ENCODE data around the gene NDST1.

NDST1 gene

GRCh38 chr5:150531686-150532085 lies 23.8 kb downstream of the NDST1 start:
- Histone ChIP-seq H3K4me3 (ENCODE audit: low read length) (no peak overlapping the region), H3K36me3 (ENCODE audit: control insufficient read depth, insufficient read depth, low read length) (peaks cover 28% of the 10 kb centered on the region), H3K9me3 (ENCODE audit: control insufficient read depth, insufficient read depth, low read length) (no peaks in the 10 kb centered on the region), H3K4me1 (ENCODE audit: control insufficient read depth, insufficient read depth, low read length) (peaks cover 3% of the 10 kb centered on the region), H3K27ac (ENCODE audit: low read length) (no peak overlapping the region), H3K27me3 (ENCODE audit: control insufficient read depth, insufficient read depth, low read length) (no peaks in the 10 kb centered on the region)
- DNase-seq (ENCODE audit: low read depth, low spot score) = no peak
- WGBS (ENCODE audit: insufficient coverage, insufficient read length) = no CpG with 5 or more reads among the region's 9 CpGs

- Histone ChIP-seq H3K36me3 (ENCODE audit: control insufficient read depth, insufficient read depth, low read length) (peaks cover 27% of the 10 kb centered on the region), H3K27ac (ENCODE audit: low read length) (no peak overlapping the region)
- no CpG with 5 or more reads among the region's 7 CpGs for WGBS (ENCODE audit: insufficient coverage, insufficient read length)
Measured at GRCh38 chr5:150532151-150532550, 24.2 kb downstream of the NDST1 start.

GRCh38 chr5:150532996-150533395 lies 25.1 kb downstream of the NDST1 start:
- no peak for DNase-seq (ENCODE audit: low read depth, low spot score)
- H3K4me3 ChIP-seq (ENCODE audit: low read length) = no peak overlapping the region
- H3K4me1 ChIP-seq (ENCODE audit: control insufficient read depth, insufficient read depth, low read length) = peaks cover 3% of the 10 kb centered on the region
- no peaks in the 10 kb centered on the region for H3K27me3 ChIP-seq (ENCODE audit: control insufficient read depth, insufficient read depth, low read length)
- H3K36me3 ChIP-seq (ENCODE audit: control insufficient read depth, insufficient read depth, low read length) = peaks cover 22% of the 10 kb centered on the region
- H3K27ac ChIP-seq (ENCODE audit: low read length) = no peak overlapping the region
- no peaks in the 10 kb centered on the region for H3K9me3 ChIP-seq (ENCODE audit: control insufficient read depth, insufficient read depth, low read length)
- no CpG with 5 or more reads among the region's 5 CpGs for WGBS (ENCODE audit: insufficient coverage, insufficient read length)

More at GRCh38 chr5:150532151-150532550, 24.2 kb downstream of the NDST1 start:
- Histone ChIP-seq H3K4me3 (ENCODE audit: low read length) (no peak overlapping the region), H3K27me3 (ENCODE audit: control insufficient read depth, insufficient read depth, low read length) (no peaks in the 10 kb centered on the region), H3K9me3 (ENCODE audit: control insufficient read depth, insufficient read depth, low read length) (no peaks in the 10 kb centered on the region), H3K4me1 (ENCODE audit: control insufficient read depth, insufficient read depth, low read length) (peaks cover 3% of the 10 kb centered on the region)
- DNase-seq (ENCODE audit: low read depth, low spot score) = no peak

- no peak for DNase-seq (ENCODE audit: low read depth, low spot score)
- Histone ChIP-seq H3K4me1 (ENCODE audit: control insufficient read depth, insufficient read depth, low read length) (peaks cover under 1% of the 10 kb centered on the region; the same call in 1 of the 2 replicates), H3K9me3 (ENCODE audit: control insufficient read depth, insufficient read depth, low read length) (no peaks in the 10 kb centered on the region), H3K4me3 (ENCODE audit: low read length) (no peak overlapping the region), H3K36me3 (ENCODE audit: control insufficient read depth, insufficient read depth, low read length) (peaks cover 34% of the 10 kb centered on the region), H3K27ac (ENCODE audit: low read length) (no peak overlapping the region), H3K27me3 (ENCODE audit: control insufficient read depth, insufficient read depth, low read length) (no peaks in the 10 kb centered on the region)
- WGBS (ENCODE audit: insufficient coverage, insufficient read length) = no CpG with 5 or more reads among the region's 9 CpGs
Measured at GRCh38 chr5:150534811-150535210, 26.9 kb downstream of the NDST1 start.

- Histone ChIP-seq H3K27me3 (ENCODE audit: control insufficient read depth, insufficient read depth, low read length) (no peaks in the 10 kb centered on the region), H3K4me1 (ENCODE audit: control insufficient read depth, insufficient read depth, low read length) (no peaks in the 10 kb centered on the region), H3K4me3 (ENCODE audit: low read length) (no peak overlapping the region), H3K36me3 (ENCODE audit: control insufficient read depth, insufficient read depth, low read length) (peaks cover 37% of the 10 kb centered on the region), H3K9me3 (ENCODE audit: control insufficient read depth, insufficient read depth, low read length) (no peaks in the 10 kb centered on the region), H3K27ac (ENCODE audit: low read length) (no peak overlapping the region)
- no peak for DNase-seq (ENCODE audit: low read depth, low spot score)
- WGBS (ENCODE audit: insufficient coverage, insufficient read length) = no CpG with 5 or more reads among the region's 14 CpGs
Measured at GRCh38 chr5:150535611-150536010, 27.7 kb downstream of the NDST1 start.

GRCh38 chr5:150538007-150538917 lies 30.3 kb downstream of the NDST1 start:
- Histone ChIP-seq H3K4me1 (ENCODE audit: control insufficient read depth, insufficient read depth, low read length) (no peaks in the 10 kb centered on the region), H3K27me3 (ENCODE audit: control insufficient read depth, insufficient read depth, low read length) (no peaks in the 10 kb centered on the region), H3K36me3 (ENCODE audit: control insufficient read depth, insufficient read depth, low read length) (peaks cover 41% of the 10 kb centered on the region), H3K27ac (ENCODE audit: low read length) (no peak overlapping the region), H3K9me3 (ENCODE audit: control insufficient read depth, insufficient read depth, low read length) (no peaks in the 10 kb centered on the region), H3K4me3 (ENCODE audit: low read length) (no peak overlapping the region)
- DNase-seq (ENCODE audit: low read depth, low spot score) = no peak
- WGBS (ENCODE audit: insufficient coverage, insufficient read length) = no CpG with 5 or more reads among the region's 8 CpGs

- DNase-seq (ENCODE audit: low read depth, low spot score) = no peak
- Histone ChIP-seq H3K36me3 (ENCODE audit: control insufficient read depth, insufficient read depth, low read length) (peaks cover 39% of the 10 kb centered on the region), H3K27ac (ENCODE audit: low read length) (no peak overlapping the region), H3K27me3 (ENCODE audit: control insufficient read depth, insufficient read depth, low read length) (no peaks in the 10 kb centered on the region), H3K4me3 (ENCODE audit: low read length) (no peak overlapping the region), H3K4me1 (ENCODE audit: control insufficient read depth, insufficient read depth, low read length) (no peaks in the 10 kb centered on the region), H3K9me3 (ENCODE audit: control insufficient read depth, insufficient read depth, low read length) (no peaks in the 10 kb centered on the region)
- no CpG with 5 or more reads among the region's 9 CpGs for WGBS (ENCODE audit: insufficient coverage, insufficient read length)
Measured at GRCh38 chr5:150539206-150539605, 31.3 kb downstream of the NDST1 start.

GRCh38 chr5:150540042-150540441 lies 32.1 kb downstream of the NDST1 start:
- no peak for DNase-seq (ENCODE audit: low read depth, low spot score)
- Histone ChIP-seq H3K9me3 (ENCODE audit: control insufficient read depth, insufficient read depth, low read length) (no peaks in the 10 kb centered on the region), H3K27me3 (ENCODE audit: control insufficient read depth, insufficient read depth, low read length) (no peaks in the 10 kb centered on the region), H3K36me3 (ENCODE audit: control insufficient read depth, insufficient read depth, low read length) (peaks cover 35% of the 10 kb centered on the region), H3K4me1 (ENCODE audit: control insufficient read depth, insufficient read depth, low read length) (no peaks in the 10 kb centered on the region), H3K27ac (ENCODE audit: low read length) (no peak overlapping the region), H3K4me3 (ENCODE audit: low read length) (no peak overlapping the region)
- WGBS (ENCODE audit: insufficient coverage, insufficient read length) = no CpG with 5 or more reads among the region's 12 CpGs

GRCh38 chr5:150540615-150541396 lies 32.9 kb downstream of the NDST1 start:
- Histone ChIP-seq H3K27me3 (ENCODE audit: control insufficient read depth, insufficient read depth, low read length) (no peaks in the 10 kb centered on the region), H3K4me3 (ENCODE audit: low read length) (no peak overlapping the region), H3K9me3 (ENCODE audit: control insufficient read depth, insufficient read depth, low read length) (no peaks in the 10 kb centered on the region), H3K27ac (ENCODE audit: low read length) (no peak overlapping the region), H3K36me3 (ENCODE audit: control insufficient read depth, insufficient read depth, low read length) (peaks cover 34% of the 10 kb centered on the region), H3K4me1 (ENCODE audit: control insufficient read depth, insufficient read depth, low read length) (no peaks in the 10 kb centered on the region)
- WGBS (ENCODE audit: insufficient coverage, insufficient read length) = no CpG with 5 or more reads among the region's 15 CpGs
- DNase-seq (ENCODE audit: low read depth, low spot score) = no peak

GRCh38 chr5:150541397-150541675 lies 33.4 kb downstream of the NDST1 start:
- Histone ChIP-seq H3K36me3 (ENCODE audit: control insufficient read depth, insufficient read depth, low read length) (peaks cover 33% of the 10 kb centered on the region), H3K4me1 (ENCODE audit: control insufficient read depth, insufficient read depth, low read length) (no peaks in the 10 kb centered on the region), H3K27ac (ENCODE audit: low read length) (no peak overlapping the region), H3K27me3 (ENCODE audit: control insufficient read depth, insufficient read depth, low read length) (no peaks in the 10 kb centered on the region), H3K9me3 (ENCODE audit: control insufficient read depth, insufficient read depth, low read length) (no peaks in the 10 kb centered on the region), H3K4me3 (ENCODE audit: low read length) (no peak overlapping the region)
- no peak for DNase-seq (ENCODE audit: low read depth, low spot score)
- no CpG with 5 or more reads among the region's 6 CpGs for WGBS (ENCODE audit: insufficient coverage, insufficient read length)

All from iPS DF 6.9 (cell line).